ENCODE results near the gene PPIE.

GRCh38 chr1:39752703-39753102 is 14.0 kb downstream of the PPIE start:
- no peak for TF ChIP-seq POLR2AphosphoS5 (IDR thresholded peaks at IDR 0.05)
- TF ChIP-seq CTCF (IDR thresholded peaks at IDR 0.05), result no peak

Measured in sigmoid colon (tissue), 4 donors.